GM23338 (cell line): ENCODE results near the gene VPS52. TPM values are rescaled to one million over a fixed set of nuclear protein-coding genes. Genes with fewer than 3 reads are reported as not detected.
A peak's percentile ranks its signal among the peaks of the same experiment; 100 is the strongest.

ENCODE experiments used
- ATAC-seq: fragments of 200-7000 bp; cut with Tn5 transposase; 3 replicates; pipeline ENCODE4 v1.9.1; 2020
- DNase-seq: peaks from one replicate; pipeline ENCODE4 v3.0.0-alpha.2; 2015; ENCODE audit warnings: low spot score
- H2AFZ ChIP-seq: fragments of 200-600 bp; sonication (generic); 2 replicates; pipeline ENCODE4 v1.8.0; 2016; ENCODE audit warnings: antibody characterized with exemption, mild to moderate bottlenecking, moderate library complexity
- H3F3A ChIP-seq: fragments of 200-600 bp; sonication (generic); replicated peaks from 2 replicates; pipeline ENCODE4 v1.8.0; 2017; ENCODE audit warnings: antibody characterized with exemption, mixed run types, low read depth
- H3K27ac ChIP-seq: fragments of 200-600 bp; sonication (generic); 2 replicates; pipeline ENCODE4 v1.6.1; 2016; ENCODE audit warnings: low read depth
- H3K27me3 ChIP-seq: fragments of 200-600 bp; sonication (generic); 2 replicates; pipeline ENCODE4 v1.8.0; 2016; ENCODE audit warnings: mild to moderate bottlenecking, mixed run types, moderate library complexity; ENCODE audit not compliant: insufficient read depth
- H3K36me3 ChIP-seq: fragments of 200-600 bp; sonication (generic); 2 replicates; pipeline ENCODE4 v1.8.0; 2016; ENCODE audit warnings: mild to moderate bottlenecking; ENCODE audit not compliant: insufficient read depth
- H3K4me1 ChIP-seq: fragments of 200-600 bp; sonication (generic); 2 replicates; pipeline ENCODE4 v1.8.0; 2016; ENCODE audit warnings: mild to moderate bottlenecking, moderate library complexity; ENCODE audit not compliant: insufficient read depth
- H3K4me2 ChIP-seq: fragments of 200-600 bp; sonication (generic); 2 replicates; pipeline ENCODE4 v1.7.1; 2017; ENCODE audit warnings: mixed run types
- H3K4me3 ChIP-seq: fragments of 200-600 bp; sonication (generic); 2 replicates; pipeline ENCODE4 v1.6.1; 2016; ENCODE audit warnings: mixed run types
- H3K79me2 ChIP-seq: fragments of 200-600 bp; sonication (generic); replicated peaks from 2 replicates; pipeline ENCODE4 v1.8.0; 2017; ENCODE audit warnings: mild to moderate bottlenecking; ENCODE audit not compliant: insufficient read depth
- H3K9me2 ChIP-seq: fragments of 200-600 bp; sonication (generic); 2 replicates; pipeline ENCODE4 v1.8.0; 2017; ENCODE audit not compliant: insufficient read depth
- H4K20me1 ChIP-seq: fragments of 200-600 bp; sonication (generic); replicated peaks from 2 replicates; pipeline ENCODE4 v1.8.0; 2017; ENCODE audit warnings: mild to moderate bottlenecking; ENCODE audit not compliant: insufficient read depth
- H3K27ac Mint-ChIP-seq: 2 replicates; pipeline ENCODE4 v1.8.0; 2020; ENCODE audit warnings: inconsistent platforms, mild to moderate bottlenecking, moderate library complexity, mixed read lengths
- H3K27me3 Mint-ChIP-seq: 3 replicates; pipeline ENCODE4 v1.8.0; 2022; ENCODE audit warnings: low read depth, mild to moderate bottlenecking, moderate library complexity, mixed read lengths, inconsistent platforms; ENCODE audit not compliant: insufficient read depth, poor library complexity
- H3K36me3 Mint-ChIP-seq: 3 replicates; pipeline ENCODE4 v1.8.0; 2021; ENCODE audit warnings: low read depth, mild to moderate bottlenecking, inconsistent platforms, moderate library complexity, mixed read lengths
- H3K4me1 Mint-ChIP-seq: 3 replicates; pipeline ENCODE4 v1.8.0; 2020; ENCODE audit warnings: mild to moderate bottlenecking, inconsistent platforms, mixed read lengths
- H3K4me3 Mint-ChIP-seq: 3 replicates; pipeline ENCODE4 v1.8.0; 2021; ENCODE audit warnings: moderate library complexity, mild to moderate bottlenecking, inconsistent platforms, mixed read lengths
- H3K9me3 Mint-ChIP-seq: 3 replicates; pipeline ENCODE4 v1.8.0; 2020; ENCODE audit warnings: moderate library complexity, mild to moderate bottlenecking, inconsistent platforms, mixed read lengths
- ETS1 ChIP-seq: IDR thresholded peaks from 2 replicates; pipeline ENCODE4 v1.6.1; 2016; ENCODE audit warnings: antibody characterized with exemption
- EZH2 ChIP-seq: fragments of 200-600 bp; sonication (generic); IDR thresholded peaks from one replicate; pipeline ENCODE4 v1.8.0; 2017; ENCODE audit warnings: antibody characterized with exemption, mild to moderate bottlenecking, low read depth; ENCODE audit not compliant: unreplicated experiment
- EZH2phosphoT487 ChIP-seq: fragments of 200-600 bp; sonication (generic); IDR thresholded peaks from one replicate; pipeline ENCODE4 v1.8.1; 2018; ENCODE audit warnings: antibody characterized with exemption; ENCODE audit not compliant: unreplicated experiment
- JUNB ChIP-seq: IDR thresholded peaks from one replicate; pipeline ENCODE4 v1.6.1; 2016; ENCODE audit warnings: antibody characterized with exemption; ENCODE audit not compliant: unreplicated experiment
- POLR2AphosphoS5 ChIP-seq: IDR thresholded peaks from 2 replicates; pipeline ENCODE4 v1.6.1; 2016; ENCODE audit warnings: antibody characterized with exemption, low read depth
- REST ChIP-seq: IDR thresholded peaks from one replicate; pipeline ENCODE4 v1.6.1; 2018; ENCODE audit warnings: antibody characterized with exemption; ENCODE audit not compliant: unreplicated experiment
- ZNF331 ChIP-seq: fragments of 250-450 bp; sonication (Bioruptor Pico); IDR thresholded peaks from 2 replicates; pipeline ENCODE4 v1.5.0; 2020; ENCODE audit warnings: low read depth, mild to moderate bottlenecking, moderate library complexity
- ZNF462 ChIP-seq: fragments of 250-450 bp; sonication (Bioruptor Pico); IDR thresholded peaks from 2 replicates; pipeline ENCODE4 v1.5.0; 2020; ENCODE audit warnings: mild to moderate bottlenecking, moderate library complexity
- polyA plus RNA-seq: library from polyadenylated mRNA; unstranded; fragments of >200 nt; fragmentation: Nextera tagmentation; extraction: Ambion mirVana; gene quantifications from 2 replicates; pipeline ENCODE4 v1.2.1, GENCODE V29; 2016
- total RNA-seq: library from RNA; depleted of rRNA; stranded (reverse); fragments of >200 nt; shearing (Covaris generic); gene quantifications from 2 replicates; pipeline ENCODE4 v1.2.3, GENCODE V29; 2014

VPS52 gene
- total and polyA plus RNA-seq, 2 experiments from 2014 or later: 27.9 to 31.1 TPM

- Mint-ChIP-seq H3K4me3 (peak overlapping the region; percentile 84; the same call in 2 of the 3 replicates), H3K27ac (no peak overlapping the region), H3K4me1 (peaks cover 58% of the 10 kb centered on the region), H3K9me3 (no peaks in the 10 kb centered on the region; the same call in 2 of the 3 replicates), H3K27me3 (peaks cover 49% of the 10 kb centered on the region), H3K36me3 (peaks cover 42% of the 10 kb centered on the region)
- H3F3A ChIP-seq: peaks cover 18% of the 10 kb centered on the region
- no peaks in the 10 kb centered on the region for H3K9me2 ChIP-seq
- H3K4me1 ChIP-seq: peaks cover 39% of the 10 kb centered on the region
- ATAC-seq (no peak), DNase-seq (peak; percentile 41)
- H3K79me2 ChIP-seq: peaks cover 11% of the 10 kb centered on the region
- no peak for TF ChIP-seq EZH2
- no peak for TF ChIP-seq ETS1
- TF ChIP-seq ZNF331: no peak
- no peak for TF ChIP-seq REST
- no peak for TF ChIP-seq POLR2AphosphoS5
- peaks cover 63% of the 10 kb centered on the region for H3K27me3 ChIP-seq
- no peak overlapping the region for H3K27ac ChIP-seq
- H3K4me2 ChIP-seq: peak overlapping the region; percentile 97
- peaks cover 21% of the 10 kb centered on the region for H4K20me1 ChIP-seq
- peak overlapping the region; percentile 96 for H3K4me3 ChIP-seq
- H3K36me3 ChIP-seq: peaks cover 11% of the 10 kb centered on the region; the same call in 1 of the 2 replicates
- no peak overlapping the region for H2AFZ ChIP-seq
Observed at GRCh38 chr6:33206864-33207551, 64.7 kb downstream of the VPS52 start.

- peaks cover 56% of the 10 kb centered on the region for H3K27me3 ChIP-seq
- H3K4me2 ChIP-seq: 0 out of 2 replicates have a peak overlapping the region, but pooled peaks have one; percentile 97
- peaks cover 25% of the 10 kb centered on the region for H4K20me1 ChIP-seq
- Mint-ChIP-seq H3K27ac (no peak overlapping the region), H3K9me3 (no peaks in the 10 kb centered on the region; the same call in 2 of the 3 replicates), H3K27me3 (peaks cover 44% of the 10 kb centered on the region), H3K36me3 (peaks cover 42% of the 10 kb centered on the region), H3K4me1 (peaks cover 58% of the 10 kb centered on the region), H3K4me3 (peak overlapping the region; percentile 84)
- H3K4me3 ChIP-seq: 0 out of 2 replicates have a peak overlapping the region, but pooled peaks have one; percentile 96
- peaks cover 39% of the 10 kb centered on the region for H3K4me1 ChIP-seq
- no peak for DNase-seq
- peaks cover 11% of the 10 kb centered on the region; the same call in 1 of the 2 replicates for H3K36me3 ChIP-seq
- H3K27ac ChIP-seq: no peak overlapping the region
- H3K79me2 ChIP-seq: peaks cover 18% of the 10 kb centered on the region
- no peak overlapping the region for H2AFZ ChIP-seq
- peaks cover 25% of the 10 kb centered on the region for H3F3A ChIP-seq
- no peak for ATAC-seq
- no peaks in the 10 kb centered on the region for H3K9me2 ChIP-seq
- no peak for TF ChIP-seq EZH2phosphoT487
- TF ChIP-seq POLR2AphosphoS5: no peak
- TF ChIP-seq ZNF462 (CRISPR knock-in tag): no peak
- TF ChIP-seq JUNB: no peak
Observed at GRCh38 chr6:33206027-33206863, 65.4 kb downstream of the VPS52 start.
